ENCODE results near the gene AOX1.

GRCh38 chr2:200596774-200597570 is 11.2 kb downstream of the AOX1 start:
- TF ChIP-seq REST (IDR thresholded peaks at IDR 0.05; ENCODE audit: insufficient read depth in 1 of 2, low read depth in 2 of 2, low read length in 1 of 2) (no peak), POLR2AphosphoS5 (IDR thresholded peaks at IDR 0.05; ENCODE audit: low read depth, low read length) (no peak)
- TF ChIP-seq, protein P1, sequence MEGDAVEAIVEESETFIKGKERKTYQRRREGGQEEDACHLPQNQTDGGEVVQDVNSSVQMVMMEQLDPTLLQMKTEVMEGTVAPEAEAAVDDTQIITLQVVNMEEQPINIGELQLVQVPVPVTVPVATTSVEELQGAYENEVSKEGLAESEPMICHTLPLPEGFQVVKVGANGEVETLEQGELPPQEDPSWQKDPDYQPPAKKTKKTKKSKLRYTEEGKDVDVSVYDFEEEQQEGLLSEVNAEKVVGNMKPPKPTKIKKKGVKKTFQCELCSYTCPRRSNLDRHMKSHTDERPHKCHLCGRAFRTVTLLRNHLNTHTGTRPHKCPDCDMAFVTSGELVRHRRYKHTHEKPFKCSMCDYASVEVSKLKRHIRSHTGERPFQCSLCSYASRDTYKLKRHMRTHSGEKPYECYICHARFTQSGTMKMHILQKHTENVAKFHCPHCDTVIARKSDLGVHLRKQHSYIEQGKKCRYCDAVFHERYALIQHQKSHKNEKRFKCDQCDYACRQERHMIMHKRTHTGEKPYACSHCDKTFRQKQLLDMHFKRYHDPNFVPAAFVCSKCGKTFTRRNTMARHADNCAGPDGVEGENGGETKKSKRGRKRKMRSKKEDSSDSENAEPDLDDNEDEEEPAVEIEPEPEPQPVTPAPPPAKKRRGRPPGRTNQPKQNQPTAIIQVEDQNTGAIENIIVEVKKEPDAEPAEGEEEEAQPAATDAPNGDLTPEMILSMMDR (IDR thresholded peaks at IDR 0.05): no peak

Data from Panc1 (cell line).